ENCODE results near the gene ZNF423.

ZNF423 gene

DNA sequence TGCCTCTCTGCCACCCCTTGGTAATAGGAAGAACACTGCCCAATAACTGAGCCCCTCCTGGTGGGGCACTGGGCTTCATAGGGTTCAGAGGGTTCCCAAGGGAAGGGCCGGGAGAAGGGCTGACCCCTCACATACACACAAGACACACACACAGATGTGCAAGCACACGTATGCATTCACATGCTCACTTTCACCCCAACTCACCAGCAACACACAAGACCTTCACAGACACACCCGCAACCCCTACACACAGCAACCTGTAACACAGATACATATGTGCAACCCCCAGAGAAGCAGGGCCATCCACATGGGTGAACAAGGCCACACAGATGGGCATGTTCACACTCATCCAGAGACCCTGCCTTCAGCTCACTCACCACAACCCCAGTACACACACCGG, 225.1 kb downstream of the ZNF423 start:
- DNase-seq (ENCODE audit: low read depth), result no peak
- no peak overlapping the region for H3K4me3 ChIP-seq (ENCODE audit: low read depth, low read length)
- TF ChIP-seq, protein P1, sequence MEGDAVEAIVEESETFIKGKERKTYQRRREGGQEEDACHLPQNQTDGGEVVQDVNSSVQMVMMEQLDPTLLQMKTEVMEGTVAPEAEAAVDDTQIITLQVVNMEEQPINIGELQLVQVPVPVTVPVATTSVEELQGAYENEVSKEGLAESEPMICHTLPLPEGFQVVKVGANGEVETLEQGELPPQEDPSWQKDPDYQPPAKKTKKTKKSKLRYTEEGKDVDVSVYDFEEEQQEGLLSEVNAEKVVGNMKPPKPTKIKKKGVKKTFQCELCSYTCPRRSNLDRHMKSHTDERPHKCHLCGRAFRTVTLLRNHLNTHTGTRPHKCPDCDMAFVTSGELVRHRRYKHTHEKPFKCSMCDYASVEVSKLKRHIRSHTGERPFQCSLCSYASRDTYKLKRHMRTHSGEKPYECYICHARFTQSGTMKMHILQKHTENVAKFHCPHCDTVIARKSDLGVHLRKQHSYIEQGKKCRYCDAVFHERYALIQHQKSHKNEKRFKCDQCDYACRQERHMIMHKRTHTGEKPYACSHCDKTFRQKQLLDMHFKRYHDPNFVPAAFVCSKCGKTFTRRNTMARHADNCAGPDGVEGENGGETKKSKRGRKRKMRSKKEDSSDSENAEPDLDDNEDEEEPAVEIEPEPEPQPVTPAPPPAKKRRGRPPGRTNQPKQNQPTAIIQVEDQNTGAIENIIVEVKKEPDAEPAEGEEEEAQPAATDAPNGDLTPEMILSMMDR (IDR thresholded peaks at IDR 0.05; ENCODE audit: insufficient read depth, low read depth, low read length, missing control alignments), result no peak

DNA sequence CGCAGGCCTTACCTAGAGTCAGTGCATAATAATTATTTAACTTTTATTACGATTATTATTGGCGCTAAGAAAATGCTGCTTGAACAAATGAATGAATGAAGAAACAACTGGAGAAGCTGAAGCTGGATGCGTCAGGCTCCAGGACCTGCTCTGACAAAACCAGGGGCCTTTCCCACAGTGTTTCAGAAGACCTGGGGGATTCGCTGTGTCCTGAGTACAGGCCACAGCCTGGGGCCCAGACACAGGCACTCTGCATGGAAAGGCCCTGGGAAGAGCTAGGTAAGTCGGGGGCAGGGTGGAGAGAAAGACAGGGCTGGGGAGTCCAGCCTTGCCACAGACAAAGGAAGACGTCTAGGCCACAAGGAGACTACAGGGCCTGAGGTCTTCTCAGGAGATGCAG, 226.1 kb downstream of the ZNF423 start:
- DNase-seq (ENCODE audit: low read depth), result no peak
- TF ChIP-seq, protein P1 (IDR thresholded peaks at IDR 0.05; ENCODE audit: insufficient read depth, low read depth, low read length, missing control alignments), result no peak
- no peak overlapping the region for H3K4me3 ChIP-seq (ENCODE audit: low read depth, low read length)

DNA sequence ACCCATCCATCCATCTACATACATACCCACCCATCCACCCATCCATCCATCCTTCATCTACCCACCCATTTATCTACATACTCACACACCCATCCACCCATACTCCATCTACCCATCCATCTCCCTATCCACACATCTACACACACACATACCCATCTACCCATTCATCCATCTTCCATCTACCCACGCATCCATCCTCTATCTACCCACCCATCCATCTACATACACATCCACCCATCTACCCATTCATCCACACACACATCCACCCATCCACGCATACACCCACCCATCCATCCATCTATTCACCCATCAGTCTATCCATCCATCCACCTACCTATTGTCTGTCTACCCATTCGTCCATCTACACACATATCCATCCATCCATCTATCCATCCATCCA, 227.8 kb downstream of the ZNF423 start:
- DNase-seq (ENCODE audit: low read depth), result no peak
- TF ChIP-seq, protein P1 (IDR thresholded peaks at IDR 0.05; ENCODE audit: insufficient read depth, low read depth, low read length, missing control alignments), result no peak
- H3K4me3 ChIP-seq (ENCODE audit: low read depth, low read length), result no peak overlapping the region

DNA sequence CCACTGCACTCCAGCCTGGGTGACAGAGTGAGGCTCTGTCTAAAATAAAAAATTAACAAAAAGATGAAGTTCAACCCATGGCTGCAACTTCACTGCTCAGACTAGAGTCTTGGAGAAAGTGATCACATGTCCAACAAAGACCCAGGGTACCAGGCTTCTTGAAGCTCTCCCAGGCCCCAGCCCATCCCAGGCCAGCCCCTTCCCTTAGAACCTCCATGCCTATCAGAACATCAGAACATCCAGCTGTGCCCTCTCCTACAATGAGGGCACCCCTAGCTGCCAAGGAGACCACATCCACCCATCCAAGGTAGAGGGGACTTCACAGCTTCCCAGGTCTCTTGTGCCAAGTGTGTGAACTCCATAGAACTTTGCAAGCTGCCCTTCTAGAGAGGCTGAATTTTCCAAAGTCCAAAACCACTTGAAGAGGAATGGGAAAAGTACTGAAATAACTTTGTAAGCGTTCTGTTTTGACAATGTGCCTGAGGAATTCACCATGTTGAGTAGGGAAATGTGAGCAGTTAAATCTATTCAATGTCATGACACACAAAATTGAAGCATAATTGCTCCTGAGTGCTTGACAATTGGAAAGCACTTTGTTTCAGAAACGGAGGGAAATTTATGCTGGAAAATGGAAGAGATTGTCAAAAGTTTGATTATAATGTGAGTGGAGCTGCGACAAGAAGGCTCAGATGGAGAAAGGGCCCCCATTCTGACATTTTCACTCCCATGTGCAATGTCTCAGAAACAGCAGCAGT, 230.4 kb downstream of the ZNF423 start:
- no peak for DNase-seq (ENCODE audit: low read depth)
- TF ChIP-seq, protein P1 (IDR thresholded peaks at IDR 0.05; ENCODE audit: insufficient read depth, low read depth, low read length, missing control alignments), result no peak

DNA sequence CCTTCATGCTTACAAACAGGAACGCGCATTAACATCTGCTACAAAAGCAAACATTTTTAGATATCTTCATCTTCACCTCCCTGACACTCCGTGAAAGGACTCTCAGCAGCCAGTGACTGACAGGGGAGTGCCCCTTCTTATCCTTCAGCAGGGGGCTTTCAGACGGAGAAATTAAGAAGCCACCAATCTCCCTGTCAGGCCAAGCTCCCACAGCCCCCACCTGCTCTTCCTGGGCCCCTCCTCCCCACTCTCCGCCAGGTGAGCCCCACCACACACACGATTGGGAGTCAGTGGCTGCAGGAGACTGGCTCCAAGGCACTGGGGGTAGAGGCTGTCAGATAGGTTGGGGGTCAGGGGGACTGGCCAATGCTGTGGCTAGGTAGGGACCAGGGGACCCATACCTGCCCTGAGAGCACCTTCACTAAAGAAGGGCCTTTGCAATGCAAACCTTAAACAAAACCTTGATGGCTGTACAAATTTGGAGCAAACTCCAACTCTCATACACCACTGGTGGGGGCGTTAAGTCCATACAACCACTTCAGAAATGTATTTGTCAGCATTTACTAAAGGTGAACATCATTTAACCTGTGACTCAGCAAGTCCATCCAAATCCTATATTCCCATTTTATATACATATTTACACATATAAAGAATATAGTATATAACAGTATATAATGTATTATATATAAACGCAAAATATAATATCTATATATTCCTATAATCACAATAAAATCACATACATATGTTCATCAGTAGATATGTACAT, 232.2 kb downstream of the ZNF423 start:
- no peak for DNase-seq (ENCODE audit: low read depth)
- H3K4me3 ChIP-seq (ENCODE audit: low read depth, low read length), result no peak overlapping the region
- TF ChIP-seq, protein P1 (IDR thresholded peaks at IDR 0.05; ENCODE audit: insufficient read depth, low read depth, low read length, missing control alignments), result no peak

More for the DNA sequence above, 230.4 kb downstream of the ZNF423 start:
- no peak overlapping the region for H3K4me3 ChIP-seq (ENCODE audit: low read depth, low read length)

DNA sequence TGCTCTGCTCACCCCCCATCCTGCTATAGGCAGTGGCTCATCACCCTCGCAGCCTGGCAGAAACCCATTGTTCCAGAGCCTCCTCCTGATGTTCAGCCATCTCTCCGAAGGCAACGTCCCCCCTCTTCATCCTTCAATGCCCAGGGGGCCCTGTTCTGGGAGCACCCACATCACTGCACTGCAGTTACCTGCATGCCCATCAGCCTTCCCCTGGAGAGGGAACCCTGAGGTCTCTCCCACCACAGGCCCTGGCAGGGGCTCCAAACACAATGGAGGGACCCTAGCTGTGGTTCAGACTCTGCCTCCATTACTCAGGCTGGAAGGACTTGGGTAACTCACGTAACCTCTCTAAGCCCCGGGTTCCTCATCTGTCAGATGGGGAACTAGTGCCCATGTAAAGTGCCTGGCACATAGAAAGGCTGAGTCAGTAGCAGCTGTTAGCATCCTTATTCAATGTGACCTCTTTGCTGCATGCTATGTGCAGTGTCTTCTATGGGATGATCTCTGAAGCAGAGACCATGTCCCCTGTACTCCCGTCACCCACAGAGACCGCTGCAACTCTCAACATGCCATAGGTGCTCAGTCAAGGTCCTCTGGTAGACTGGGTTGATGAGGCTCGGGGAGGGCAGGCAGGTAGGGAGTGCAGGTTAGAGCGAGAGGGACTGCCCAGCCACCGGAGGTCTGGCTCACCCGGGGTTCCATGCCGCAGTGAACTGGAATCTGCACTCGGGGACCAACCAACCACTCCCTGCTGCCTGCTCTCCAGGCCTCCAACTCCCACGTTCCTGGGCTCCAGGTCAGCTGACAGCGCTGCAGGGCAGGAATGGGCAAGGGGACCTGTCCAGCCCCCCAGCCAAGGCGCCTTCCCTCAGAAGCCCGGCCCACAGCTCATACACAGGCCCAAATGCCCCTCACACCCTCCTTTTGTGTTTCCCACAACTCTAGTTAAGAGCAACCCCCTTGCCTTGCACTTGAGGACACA, 233.2 kb downstream of the ZNF423 start:
- no peak for DNase-seq (ENCODE audit: low read depth)
- TF ChIP-seq, protein P1 (IDR thresholded peaks at IDR 0.05; ENCODE audit: insufficient read depth, low read depth, low read length, missing control alignments), result no peak
- no peak overlapping the region for H3K4me3 ChIP-seq (ENCODE audit: low read depth, low read length)
